GM12874 (cell line): ENCODE results near the gene TANGO2.

Experiments used
- CTCF ChIP-seq: IDR thresholded peaks from 2 replicates; pipeline ENCODE4 v1.5.1; 2011; ENCODE audit warnings: low read depth, mild to moderate bottlenecking, control low read depth, low read length, moderate library complexity; ENCODE audit not compliant: insufficient read depth

The TANGO2 gene

GRCh38 chr22:20110359-20110985, 89.6 kb downstream of the TANGO2 start:
- no peak for TF ChIP-seq CTCF

- peak; percentile 64 for TF ChIP-seq CTCF
Measured at GRCh38 chr22:20111045-20111688, 90.3 kb downstream of the TANGO2 start.

GRCh38 chr22:20111689-20112622, 91.0 kb downstream of the TANGO2 start:
- TF ChIP-seq CTCF, result no peak

GRCh38 chr22:20112623-20113511, 92.0 kb downstream of the TANGO2 start:
- TF ChIP-seq CTCF, result no peak

- no peak for TF ChIP-seq CTCF
Measured at GRCh38 chr22:20113551-20114310, 92.8 kb downstream of the TANGO2 start.

GRCh38 chr22:20114506-20115475, 93.9 kb downstream of the TANGO2 start:
- TF ChIP-seq CTCF, result no peak
